Brain microvascular endothelial cell (primary cell): Measurements from ENCODE around the gene STK39.

ENCODE experiments used
- DNase-seq: peaks from one replicate; pipeline ENCODE4 v3.0.0-alpha.2; 2020
- H3K27ac ChIP-seq: fragments of 250-450 bp; sonication (Bioruptor Pico); 2 replicates; pipeline ENCODE4 v1.5.1; 2020; ENCODE audit warnings: mild to moderate bottlenecking, moderate library complexity
- H3K27me3 ChIP-seq: fragments of 250-450 bp; sonication (Bioruptor Pico); replicated peaks from 2 replicates; pipeline ENCODE4 v1.5.1; 2020; ENCODE audit warnings: mild to moderate bottlenecking
- H3K36me3 ChIP-seq: fragments of 250-450 bp; sonication (Bioruptor Pico); replicated peaks from 2 replicates; pipeline ENCODE4 v1.5.1; 2020; ENCODE audit warnings: mild to moderate bottlenecking
- H3K4me3 ChIP-seq: 2 replicates; pipeline ENCODE4 v1.5.1; 2011; ENCODE audit warnings: low read depth, mild to moderate bottlenecking, control low read depth, low read length, moderate library complexity
- CTCF ChIP-seq: IDR thresholded peaks from 2 replicates; pipeline ENCODE4 v1.5.1; 2011; ENCODE audit warnings: low read depth, mild to moderate bottlenecking, moderate library complexity, low read length, control low read depth, inconsistent platforms; ENCODE audit errors: missing control alignments
- in situ Hi-C: cut with HindIII; loops from 2 replicates; pipeline ENCODE4 v1.10.0; 2017; ENCODE audit warnings: low sequenced_read_pairs, low pct_ligation_motif_present

STK39 gene

GRCh38 chr2:168015274-168015953 lies 232.0 kb downstream of the STK39 start:
- DNase-seq = no peak
- H3K27me3 ChIP-seq = no peaks in the 10 kb centered on the region
- no peak overlapping the region for H3K4me3 ChIP-seq
- H3K36me3 ChIP-seq = peaks cover 3% of the 10 kb centered on the region
- TF ChIP-seq CTCF = no peak
- in situ Hi-C loops = no loop called here
- H3K27ac ChIP-seq = no peak overlapping the region

GRCh38 chr2:168009900-168010299 lies 237.5 kb downstream of the STK39 start:
- H3K27me3 ChIP-seq = no peaks in the 10 kb centered on the region
- H3K27ac ChIP-seq = no peak overlapping the region
- no peak for DNase-seq
- TF ChIP-seq CTCF = no peak
- H3K4me3 ChIP-seq = no peak overlapping the region
- H3K36me3 ChIP-seq = peaks cover 3% of the 10 kb centered on the region
- in situ Hi-C loops = no loop called here

GRCh38 chr2:168008646-168009195 lies 238.7 kb downstream of the STK39 start:
- Histone ChIP-seq H3K27ac (no peak overlapping the region), H3K36me3 (peaks cover 3% of the 10 kb centered on the region), H3K4me3 (no peak overlapping the region), H3K27me3 (no peaks in the 10 kb centered on the region)
- TF ChIP-seq CTCF = no peak
- in situ Hi-C loops = no loop called here
- no peak for DNase-seq

GRCh38 chr2:168006498-168006897 lies 240.9 kb downstream of the STK39 start:
- no peak for DNase-seq
- in situ Hi-C loops = no loop called here
- H3K36me3 ChIP-seq = peaks cover 1% of the 10 kb centered on the region
- H3K27me3 ChIP-seq = no peaks in the 10 kb centered on the region
- no peak overlapping the region for H3K27ac ChIP-seq
- TF ChIP-seq CTCF = no peak
- H3K4me3 ChIP-seq = no peak overlapping the region

- Histone ChIP-seq H3K27me3 (no peaks in the 10 kb centered on the region), H3K4me3 (no peak overlapping the region), H3K27ac (no peak overlapping the region), H3K36me3 (no peaks in the 10 kb centered on the region)
- no peak for TF ChIP-seq CTCF
- no peak for DNase-seq
- in situ Hi-C loops = no loop called here
Observed at GRCh38 chr2:168005586-168005985, 241.8 kb downstream of the STK39 start.

GRCh38 chr2:168003876-168004275 lies 243.5 kb downstream of the STK39 start:
- no peak for DNase-seq
- Histone ChIP-seq H3K36me3 (peaks cover 2% of the 10 kb centered on the region), H3K4me3 (no peak overlapping the region), H3K27me3 (no peaks in the 10 kb centered on the region), H3K27ac (no peak overlapping the region)
- in situ Hi-C loops = no loop called here
- no peak for TF ChIP-seq CTCF
